PFSK-1 (cell line): ENCODE results near the gene SPDYE4.

Experiments used
- FOXP2 ChIP-seq: optimal IDR thresholded peaks from 2 replicates; pipeline ENCODE3; 2011; ENCODE audit warnings: borderline replicate concordance, control low read depth, inconsistent platforms; ENCODE audit not compliant: insufficient read depth; ENCODE audit errors: extremely low read length, extremely low read depth
- POLR2AphosphoS5 ChIP-seq: IDR thresholded peaks from 2 replicates; pipeline ENCODE4 v1.6.1; 2012; ENCODE audit warnings: low read depth, mild to moderate bottlenecking, control low read depth, low read length, moderate library complexity
- SIN3A ChIP-seq: IDR thresholded peaks from 2 replicates; pipeline ENCODE4 v1.6.1; 2012; ENCODE audit warnings: mild to moderate bottlenecking, low read length, moderate library complexity, borderline replicate concordance; ENCODE audit not compliant: insufficient read depth
- TAF1 ChIP-seq: IDR thresholded peaks from 2 replicates; pipeline ENCODE4 v1.6.1; 2012; ENCODE audit warnings: low read length, control low read depth, borderline replicate concordance; ENCODE audit not compliant: insufficient read depth
- TF ChIP-seq, protein P1 (sequence below), 2 experiments: IDR thresholded peaks; 2 replicates each; pipeline versions ENCODE4 v1.6.1 to v1.8.0; 2011 to 2012; ENCODE audit warnings: low read depth in 2 of 2, low read length in 2 of 2, control low read depth in 1 of 2, inconsistent platforms in 1 of 2, mild to moderate bottlenecking in 1 of 2, moderate library complexity in 1 of 2; ENCODE audit not compliant: insufficient read depth in 1 of 2

DNA sequence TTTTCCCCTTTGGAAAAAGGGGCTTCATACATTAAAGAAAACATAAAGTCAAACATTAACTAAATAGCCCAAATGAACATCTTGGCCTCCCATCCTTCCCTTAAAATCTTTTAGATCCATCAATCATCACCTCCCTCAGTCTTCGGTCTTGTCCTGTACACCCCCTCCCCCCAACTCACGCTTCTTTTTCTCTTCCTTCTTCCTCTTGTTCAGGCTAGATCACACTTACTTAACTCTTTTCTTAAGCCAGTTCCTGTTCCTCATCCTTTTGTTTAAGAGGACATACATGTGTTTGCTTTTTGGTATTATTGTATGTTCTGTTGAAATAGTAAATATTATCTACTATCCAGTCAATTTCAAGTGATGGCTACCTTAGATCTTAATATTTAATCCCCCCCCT lies 35.3 kb upstream of the SPDYE4 start:
- TF ChIP-seq, protein P1, sequence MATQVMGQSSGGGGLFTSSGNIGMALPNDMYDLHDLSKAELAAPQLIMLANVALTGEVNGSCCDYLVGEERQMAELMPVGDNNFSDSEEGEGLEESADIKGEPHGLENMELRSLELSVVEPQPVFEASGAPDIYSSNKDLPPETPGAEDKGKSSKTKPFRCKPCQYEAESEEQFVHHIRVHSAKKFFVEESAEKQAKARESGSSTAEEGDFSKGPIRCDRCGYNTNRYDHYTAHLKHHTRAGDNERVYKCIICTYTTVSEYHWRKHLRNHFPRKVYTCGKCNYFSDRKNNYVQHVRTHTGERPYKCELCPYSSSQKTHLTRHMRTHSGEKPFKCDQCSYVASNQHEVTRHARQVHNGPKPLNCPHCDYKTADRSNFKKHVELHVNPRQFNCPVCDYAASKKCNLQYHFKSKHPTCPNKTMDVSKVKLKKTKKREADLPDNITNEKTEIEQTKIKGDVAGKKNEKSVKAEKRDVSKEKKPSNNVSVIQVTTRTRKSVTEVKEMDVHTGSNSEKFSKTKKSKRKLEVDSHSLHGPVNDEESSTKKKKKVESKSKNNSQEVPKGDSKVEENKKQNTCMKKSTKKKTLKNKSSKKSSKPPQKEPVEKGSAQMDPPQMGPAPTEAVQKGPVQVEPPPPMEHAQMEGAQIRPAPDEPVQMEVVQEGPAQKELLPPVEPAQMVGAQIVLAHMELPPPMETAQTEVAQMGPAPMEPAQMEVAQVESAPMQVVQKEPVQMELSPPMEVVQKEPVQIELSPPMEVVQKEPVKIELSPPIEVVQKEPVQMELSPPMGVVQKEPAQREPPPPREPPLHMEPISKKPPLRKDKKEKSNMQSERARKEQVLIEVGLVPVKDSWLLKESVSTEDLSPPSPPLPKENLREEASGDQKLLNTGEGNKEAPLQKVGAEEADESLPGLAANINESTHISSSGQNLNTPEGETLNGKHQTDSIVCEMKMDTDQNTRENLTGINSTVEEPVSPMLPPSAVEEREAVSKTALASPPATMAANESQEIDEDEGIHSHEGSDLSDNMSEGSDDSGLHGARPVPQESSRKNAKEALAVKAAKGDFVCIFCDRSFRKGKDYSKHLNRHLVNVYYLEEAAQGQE (IDR thresholded peaks at IDR 0.05; ENCODE audit: insufficient read depth in 1 of 2, low read depth in 2 of 2, low read length in 2 of 2): no peak
- no peak for TF ChIP-seq POLR2AphosphoS5
- TF ChIP-seq TAF1: no peak
- no peak for TF ChIP-seq SIN3A
- TF ChIP-seq FOXP2: no peak
